ENCODE data around the gene LAPTM4A.

The LAPTM4A gene

DNA sequence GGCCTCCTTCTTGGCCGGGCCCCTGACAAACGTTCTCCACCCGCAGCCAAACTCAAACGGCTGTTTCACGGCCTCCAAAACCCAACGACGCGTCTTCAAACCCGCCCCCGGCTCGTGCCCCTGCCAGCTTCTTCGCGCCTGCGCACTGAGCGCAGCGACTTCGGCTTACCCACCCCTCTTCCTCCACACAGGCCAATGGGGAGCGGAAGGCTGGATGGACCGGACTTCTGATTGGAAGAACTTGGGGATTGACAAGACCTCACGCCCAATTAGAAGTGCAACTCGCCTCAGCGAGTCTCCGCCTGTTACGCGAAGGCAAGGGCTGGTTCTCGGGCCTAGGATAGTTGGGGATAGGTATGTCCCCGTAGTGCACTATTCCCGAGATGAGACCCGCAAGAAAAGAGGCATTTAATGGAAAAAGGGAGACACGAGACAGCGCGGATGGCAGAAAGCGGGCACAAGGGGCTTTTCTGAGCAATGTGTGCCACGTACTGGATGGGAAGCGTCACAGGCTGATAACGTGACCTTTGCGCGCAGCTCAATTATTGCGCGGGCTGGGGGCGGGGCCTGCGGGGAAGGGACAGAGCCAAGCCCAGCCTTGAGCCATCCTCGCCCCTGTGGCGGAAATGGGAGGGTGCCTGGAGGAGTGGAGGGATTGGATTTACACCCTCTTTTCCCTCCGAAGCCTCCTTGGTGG, at the start of gene LAPTM4A:
TSS of gene LAPTM4A (minus strand) at position 97 of the 697 bp plus-strand sequence. CDS start 108 bp downstream, outside the sequence.
- TF ChIP-seq, protein P1, sequence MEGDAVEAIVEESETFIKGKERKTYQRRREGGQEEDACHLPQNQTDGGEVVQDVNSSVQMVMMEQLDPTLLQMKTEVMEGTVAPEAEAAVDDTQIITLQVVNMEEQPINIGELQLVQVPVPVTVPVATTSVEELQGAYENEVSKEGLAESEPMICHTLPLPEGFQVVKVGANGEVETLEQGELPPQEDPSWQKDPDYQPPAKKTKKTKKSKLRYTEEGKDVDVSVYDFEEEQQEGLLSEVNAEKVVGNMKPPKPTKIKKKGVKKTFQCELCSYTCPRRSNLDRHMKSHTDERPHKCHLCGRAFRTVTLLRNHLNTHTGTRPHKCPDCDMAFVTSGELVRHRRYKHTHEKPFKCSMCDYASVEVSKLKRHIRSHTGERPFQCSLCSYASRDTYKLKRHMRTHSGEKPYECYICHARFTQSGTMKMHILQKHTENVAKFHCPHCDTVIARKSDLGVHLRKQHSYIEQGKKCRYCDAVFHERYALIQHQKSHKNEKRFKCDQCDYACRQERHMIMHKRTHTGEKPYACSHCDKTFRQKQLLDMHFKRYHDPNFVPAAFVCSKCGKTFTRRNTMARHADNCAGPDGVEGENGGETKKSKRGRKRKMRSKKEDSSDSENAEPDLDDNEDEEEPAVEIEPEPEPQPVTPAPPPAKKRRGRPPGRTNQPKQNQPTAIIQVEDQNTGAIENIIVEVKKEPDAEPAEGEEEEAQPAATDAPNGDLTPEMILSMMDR (IDR thresholded peaks at IDR 0.05; ENCODE audit: low read depth, low read length, missing control alignments), result no peak
- peak within 1 kb of the TSS; percentile 89 for H3K4me3 ChIP-seq (ENCODE audit: low read depth, low read length)
- DNase-seq (ENCODE audit: low read depth), result peak; percentile 100
- in situ Hi-C loops (cut with HindIII; ENCODE audit: low sequenced_read_pairs), result no loop called here

DNA sequence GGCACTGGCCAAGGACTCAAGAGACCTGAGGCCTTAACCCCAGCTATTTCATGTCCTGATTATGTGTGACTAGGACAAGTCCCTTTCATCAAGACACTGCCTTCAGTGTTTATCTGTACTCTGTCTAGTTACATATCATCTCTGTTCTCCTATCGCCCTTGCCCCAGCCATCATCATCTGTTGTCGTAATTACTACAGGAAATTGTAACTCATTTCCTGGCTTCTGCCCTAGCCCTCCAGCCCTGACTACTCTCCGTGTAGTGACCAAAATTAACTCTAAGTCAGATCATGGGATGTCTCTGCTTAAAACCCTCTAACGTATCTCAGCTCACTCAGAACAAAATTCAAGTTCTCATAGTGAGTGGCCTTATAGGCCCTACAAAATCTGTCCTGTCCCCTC, 49.3 kb upstream of the LAPTM4A start:
- TF ChIP-seq, protein P1 (IDR thresholded peaks at IDR 0.05; ENCODE audit: low read depth, low read length, missing control alignments), result no peak
- in situ Hi-C loops (cut with HindIII; ENCODE audit: low sequenced_read_pairs), result no loop called here
- no peak overlapping the region for H3K4me3 ChIP-seq (ENCODE audit: low read depth, low read length)
- DNase-seq (ENCODE audit: low read depth), result no peak

DNA sequence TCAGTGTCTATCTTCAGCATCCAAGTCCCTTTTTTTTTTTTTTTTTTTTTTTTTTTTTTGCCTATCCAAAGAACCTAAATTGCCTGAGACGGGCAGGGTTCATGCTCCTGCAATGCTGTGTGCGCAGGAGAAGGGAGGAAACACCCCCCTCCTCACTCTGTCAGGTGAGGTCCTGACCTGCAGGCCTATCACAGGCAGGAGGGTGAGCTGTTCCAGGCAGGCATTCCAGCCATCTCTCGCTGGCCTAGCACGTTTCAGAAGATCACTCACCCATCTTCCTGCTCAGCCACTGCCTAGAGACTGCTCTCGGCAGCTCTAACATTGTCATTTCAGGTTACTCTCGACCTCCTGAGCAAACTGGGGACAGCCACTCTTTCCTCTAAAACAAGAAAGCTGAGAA, 48.4 kb upstream of the LAPTM4A start:
- in situ Hi-C loops (cut with HindIII; ENCODE audit: low sequenced_read_pairs), result no loop called here
- H3K4me3 ChIP-seq (ENCODE audit: low read depth, low read length), result no peak overlapping the region
- DNase-seq (ENCODE audit: low read depth), result no peak
- TF ChIP-seq, protein P1 (IDR thresholded peaks at IDR 0.05; ENCODE audit: low read depth, low read length, missing control alignments), result no peak

DNA sequence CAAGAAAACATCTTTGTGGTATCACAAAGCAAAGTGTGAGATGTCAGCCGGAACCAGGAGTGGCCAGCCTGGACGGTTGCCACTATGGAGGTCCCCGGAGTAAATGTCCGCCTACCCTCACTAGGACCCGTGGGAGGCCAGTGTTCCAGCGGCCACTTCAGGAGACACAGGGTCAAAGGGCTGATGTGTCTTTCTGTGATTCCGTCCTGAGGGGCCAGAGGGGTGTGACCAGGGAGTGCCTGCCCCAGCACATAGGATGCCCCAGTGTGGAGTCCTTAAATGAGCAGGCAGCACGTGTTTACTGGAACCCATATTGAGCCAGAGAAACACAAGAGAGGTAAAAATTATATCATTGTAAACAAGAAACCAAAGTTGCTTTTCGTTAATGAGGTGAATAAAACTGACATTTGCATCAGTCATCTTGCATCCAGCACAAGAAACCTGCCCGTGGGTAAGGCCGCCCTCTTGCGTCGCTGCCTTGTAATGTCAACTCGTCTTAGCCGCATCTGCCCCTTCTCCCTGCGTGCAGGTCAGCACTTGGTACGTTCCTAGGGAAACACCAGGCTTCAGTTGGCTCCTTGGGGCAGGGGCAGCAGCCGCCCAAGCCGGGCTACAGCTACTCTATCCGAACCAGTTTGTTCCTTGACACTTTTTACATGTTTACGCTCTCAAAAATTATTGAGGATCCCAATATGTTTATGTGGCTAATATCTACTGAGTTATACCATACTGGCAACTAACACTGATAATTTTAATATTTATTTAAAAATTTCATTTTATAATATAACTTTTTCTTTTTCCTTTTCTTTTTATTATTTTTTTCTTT, 46.7 kb upstream of the LAPTM4A start:
- H3K4me3 ChIP-seq (ENCODE audit: low read depth, low read length), result no peak overlapping the region
- in situ Hi-C loops (cut with HindIII; ENCODE audit: low sequenced_read_pairs), result no loop called here
- TF ChIP-seq, protein P1 (IDR thresholded peaks at IDR 0.05; ENCODE audit: low read depth, low read length, missing control alignments), result peak; percentile 88
- peak; percentile 76 for DNase-seq (ENCODE audit: low read depth)

DNA sequence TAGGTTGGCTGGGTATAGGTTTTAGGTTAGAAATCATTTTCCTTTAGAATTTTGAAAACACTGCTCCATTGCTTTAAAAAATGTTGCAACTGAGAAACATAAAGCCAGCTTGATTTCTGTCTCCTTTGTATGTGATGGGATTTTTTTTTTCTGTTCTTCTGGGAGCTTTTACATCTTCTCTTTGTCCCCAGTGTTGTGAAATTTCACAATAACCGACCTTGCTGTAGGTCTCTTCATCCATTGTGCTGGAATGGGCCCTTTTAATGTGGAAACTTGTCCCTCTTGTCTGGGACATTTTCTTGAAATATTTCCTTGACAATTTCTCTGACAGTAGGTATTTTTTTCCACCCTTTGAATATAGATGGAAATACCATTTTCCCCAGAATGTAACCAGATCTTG, 44.0 kb upstream of the LAPTM4A start:
- in situ Hi-C loops (cut with HindIII; ENCODE audit: low sequenced_read_pairs), result no loop called here
- TF ChIP-seq, protein P1 (IDR thresholded peaks at IDR 0.05; ENCODE audit: low read depth, low read length, missing control alignments), result no peak
- H3K4me3 ChIP-seq (ENCODE audit: low read depth, low read length), result no peak overlapping the region
- DNase-seq (ENCODE audit: low read depth), result no peak

DNA sequence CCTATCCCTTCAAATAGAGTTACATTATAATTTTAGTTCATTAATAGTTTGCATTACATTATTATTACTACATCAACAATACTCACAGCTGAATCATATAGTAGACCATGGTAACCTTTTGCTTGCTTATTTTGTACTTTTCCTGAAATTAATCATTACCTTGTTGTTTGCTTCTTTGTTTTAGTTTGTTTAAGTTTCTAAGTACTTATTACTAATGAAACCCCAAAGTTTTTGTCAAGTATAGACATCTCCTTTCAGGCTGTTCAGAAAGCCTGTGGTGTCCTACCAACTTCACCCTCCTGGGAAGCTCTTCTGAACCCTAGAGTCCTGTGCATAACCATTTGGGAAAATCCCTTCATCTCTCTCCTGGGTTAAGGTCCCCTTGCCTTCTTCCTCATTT, 43.5 kb upstream of the LAPTM4A start:
- H3K4me3 ChIP-seq (ENCODE audit: low read depth, low read length), result no peak overlapping the region
- in situ Hi-C loops (cut with HindIII; ENCODE audit: low sequenced_read_pairs), result loop anchor here (5.0 kb wide), 1 partner anchor 73 kb away; no protein-coding TSS in a partner anchor
- TF ChIP-seq, protein P1 (IDR thresholded peaks at IDR 0.05; ENCODE audit: low read depth, low read length, missing control alignments), result no peak
- DNase-seq (ENCODE audit: low read depth), result no peak
